Right hindlimb (tissue), 1 donor: Measurements from ENCODE around the gene MESD.
"Not testable (repeated sequence)": the region's sequence is repeated elsewhere in the genome, so short reads cannot be mapped to it uniquely, and the experiment has no call there.

Experiments used
- DNase-seq: peaks from one replicate; pipeline ENCODE4 v3.0.0-alpha.2; 2018

The MESD gene

DNA sequence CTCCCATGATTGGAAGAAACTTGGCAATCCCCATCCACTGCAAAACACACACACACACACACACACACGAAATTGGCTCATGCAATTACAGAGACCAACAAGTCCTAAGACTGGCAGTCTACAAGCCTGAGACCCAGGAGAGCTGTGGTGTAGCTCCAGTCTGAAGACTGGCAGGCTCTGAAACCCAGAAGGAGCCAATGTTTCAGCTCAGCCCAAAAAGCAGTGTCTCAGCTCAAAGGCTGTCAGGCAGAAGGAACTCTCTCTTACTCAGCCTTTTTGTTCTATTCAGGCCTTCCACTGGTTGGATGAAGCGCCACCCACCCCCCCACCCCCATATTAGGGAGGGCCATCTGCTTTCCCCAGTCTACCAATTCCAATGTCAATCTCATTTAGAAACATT, 32.1 kb downstream of the MESD start:
- no peak for DNase-seq

DNA sequence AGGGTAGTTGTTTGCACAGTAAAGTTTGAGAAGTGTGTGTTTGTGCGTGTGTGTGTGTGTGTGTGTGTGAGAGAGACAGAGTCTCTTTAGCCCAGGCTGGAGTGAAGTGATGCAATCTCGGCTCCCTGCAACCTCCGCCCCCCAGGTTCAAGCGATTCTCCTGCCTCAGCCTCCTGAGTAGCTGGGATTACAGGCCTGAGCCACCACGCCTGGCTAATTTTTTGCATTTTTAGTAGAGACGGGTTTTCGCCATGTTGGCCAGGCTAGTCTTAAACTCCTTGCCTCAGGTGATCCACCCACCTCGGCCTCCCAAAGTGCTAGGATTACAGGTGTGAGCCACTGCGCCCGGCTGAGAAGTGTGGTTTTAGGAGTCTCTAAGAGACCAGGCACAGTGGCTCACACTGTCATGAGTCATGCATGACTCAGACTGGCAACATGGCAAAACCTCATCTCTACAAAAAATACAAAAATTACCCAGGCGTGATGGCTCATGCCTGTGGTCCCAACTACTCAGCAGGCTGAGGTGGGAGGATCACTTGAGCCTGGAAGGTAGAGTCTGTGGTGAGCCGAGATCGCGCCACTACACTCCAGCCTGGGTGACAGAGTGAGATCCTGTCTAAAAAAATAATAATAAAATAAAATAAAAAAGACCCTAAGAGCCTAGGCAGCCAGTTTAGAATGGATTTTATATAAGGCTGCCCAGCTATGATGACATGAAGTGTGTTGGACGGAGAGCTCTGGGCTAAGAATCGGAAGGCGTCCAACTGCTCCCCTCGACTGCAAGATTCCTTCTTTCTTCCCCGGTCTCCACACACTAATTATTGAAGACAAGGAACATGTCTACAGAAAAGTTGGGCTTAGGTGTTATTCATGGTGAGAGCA, 33.8 kb downstream of the MESD start:
- not testable (repeated sequence) for DNase-seq

DNA sequence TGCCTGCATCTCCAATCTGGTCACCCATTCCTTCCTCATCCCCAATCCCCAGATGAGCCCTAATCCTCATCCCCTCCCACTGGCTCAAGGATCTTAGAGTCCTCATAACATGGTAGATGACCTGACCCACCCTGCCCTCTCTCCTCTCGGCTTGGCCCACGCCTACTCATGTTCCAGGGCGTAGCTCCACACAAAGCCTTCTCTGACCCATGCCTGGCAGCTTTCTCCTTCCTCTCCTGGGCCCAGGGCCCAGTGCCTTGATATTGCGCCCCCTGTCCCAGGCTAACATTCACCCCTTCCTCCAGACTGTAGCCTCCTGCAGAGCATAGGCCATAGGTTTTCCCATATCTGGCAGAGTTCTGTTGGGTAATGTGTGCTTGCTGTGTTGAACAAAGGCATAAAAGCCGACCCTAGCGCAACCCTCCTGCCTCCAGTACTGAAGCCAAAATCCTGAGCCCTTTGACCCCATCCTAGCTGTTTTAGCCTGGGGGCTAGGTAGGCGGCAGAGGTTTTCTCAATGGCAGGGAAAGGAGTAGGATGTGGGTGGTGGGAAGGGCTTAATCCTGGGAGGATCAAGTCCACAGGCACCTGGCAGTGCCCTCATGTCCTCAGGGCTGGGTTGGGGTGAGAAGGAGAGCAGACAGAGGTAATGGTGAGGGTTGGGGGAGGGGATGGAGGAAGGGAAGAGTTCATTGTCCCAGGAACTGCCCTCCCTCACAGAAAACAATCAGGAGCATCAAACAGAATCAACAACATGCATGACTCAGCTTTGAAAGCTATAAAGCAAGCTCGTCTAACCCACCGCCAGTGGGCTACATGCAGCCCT, 35.5 kb downstream of the MESD start:
- no peak for DNase-seq

DNA sequence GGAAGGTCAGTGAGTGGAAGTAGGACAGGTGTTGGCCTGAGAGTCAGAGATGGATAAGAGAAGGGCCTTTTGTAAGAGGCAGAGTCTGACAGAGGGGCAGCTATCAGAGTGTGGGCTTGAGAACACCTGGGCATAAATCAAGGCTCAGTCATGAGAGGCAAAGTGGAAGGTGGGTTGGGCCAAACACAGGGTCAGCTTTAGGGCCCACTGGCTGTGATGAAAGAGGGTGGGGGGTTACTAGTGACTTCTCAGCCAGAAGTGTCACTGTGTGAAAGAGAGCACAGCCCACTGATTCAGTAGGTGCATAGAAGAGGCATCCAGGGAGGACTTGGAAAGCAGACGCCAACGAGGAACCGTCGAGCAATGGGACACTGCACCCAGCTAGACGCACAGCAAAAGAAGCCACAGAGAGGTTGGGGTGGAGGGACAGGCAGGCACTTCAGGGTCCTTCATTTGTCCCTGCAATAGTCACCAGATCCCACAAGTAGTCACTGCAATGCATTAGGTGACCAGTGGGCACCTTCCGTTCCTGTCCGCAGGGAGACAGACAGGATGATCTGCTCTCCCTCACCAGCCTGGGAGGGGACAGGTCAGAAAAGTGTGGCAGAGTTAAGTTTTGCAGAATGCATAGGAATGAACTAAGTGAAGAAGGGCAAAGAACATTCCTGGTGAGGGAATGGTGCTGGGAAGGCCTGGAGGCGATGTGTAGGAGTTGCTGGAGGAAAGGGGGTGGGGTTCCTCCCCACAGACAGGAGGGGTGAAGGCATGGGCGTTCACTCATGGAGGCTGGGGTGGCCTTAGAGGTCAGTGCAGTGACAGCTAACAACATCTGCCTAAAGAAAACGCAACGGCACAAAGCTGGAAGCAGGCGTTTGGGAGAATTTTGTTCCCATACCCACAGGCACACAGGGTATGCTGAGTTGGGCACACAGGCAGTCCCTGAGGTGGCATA, 36.3 kb downstream of the MESD start:
- DNase-seq: no peak

DNA sequence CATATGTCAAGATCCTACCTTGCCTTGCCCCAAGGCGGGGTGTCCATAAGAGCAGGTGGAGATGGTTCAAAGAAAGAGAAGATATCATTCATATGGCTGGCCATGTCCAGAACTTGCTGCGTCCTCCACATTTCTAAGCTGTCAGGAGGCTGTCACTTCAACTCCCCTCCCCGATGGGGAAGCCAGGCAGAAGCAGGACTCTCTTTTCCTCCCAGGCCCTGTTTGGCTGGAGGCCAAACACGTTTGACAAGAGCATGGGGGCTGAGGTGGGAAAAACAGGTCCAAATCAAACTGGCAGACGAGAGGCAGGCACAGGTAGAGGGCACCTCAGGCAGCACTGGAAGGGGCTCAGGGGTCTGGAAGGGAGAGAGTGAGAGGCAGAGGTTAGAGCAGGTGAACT, 37.7 kb downstream of the MESD start:
- no peak for DNase-seq

DNA sequence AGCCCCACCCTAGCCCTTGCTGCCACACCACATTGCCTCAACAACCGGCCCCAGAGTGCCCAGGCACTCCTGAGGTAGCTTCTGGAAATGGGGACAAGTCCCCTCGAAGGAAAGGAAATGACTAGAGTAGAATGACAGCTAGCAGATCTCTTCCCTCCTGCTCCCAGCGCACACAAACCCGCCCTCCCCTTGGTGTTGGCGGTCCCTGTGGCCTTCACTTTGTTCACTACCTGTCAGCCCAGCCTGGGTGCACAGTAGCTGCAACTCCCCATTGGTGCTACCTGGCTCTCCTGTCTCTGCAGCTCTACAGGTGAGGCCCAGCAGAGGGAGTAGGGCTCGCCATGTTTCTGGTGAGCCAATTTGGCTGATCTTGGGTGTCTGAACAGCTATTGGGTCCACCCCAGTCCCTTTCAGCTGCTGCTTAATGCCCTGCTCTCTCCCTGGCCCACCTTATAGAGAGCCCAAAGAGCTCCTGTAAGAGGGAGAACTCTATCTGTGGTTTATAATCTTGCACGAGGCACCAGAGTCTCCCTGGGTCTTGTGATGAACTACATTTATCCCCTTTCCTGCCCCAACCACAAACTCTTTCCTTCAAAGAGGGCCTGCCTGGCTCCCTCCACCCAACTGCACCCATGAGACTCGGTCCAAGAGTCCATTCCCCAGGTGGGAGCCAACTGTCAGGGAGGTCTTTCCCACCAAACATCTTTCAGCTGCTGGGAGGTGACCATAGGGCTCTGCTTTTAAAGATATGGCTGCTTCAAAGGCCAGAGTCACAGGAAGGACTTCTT, 39.1 kb downstream of the MESD start:
- no peak for DNase-seq

DNA sequence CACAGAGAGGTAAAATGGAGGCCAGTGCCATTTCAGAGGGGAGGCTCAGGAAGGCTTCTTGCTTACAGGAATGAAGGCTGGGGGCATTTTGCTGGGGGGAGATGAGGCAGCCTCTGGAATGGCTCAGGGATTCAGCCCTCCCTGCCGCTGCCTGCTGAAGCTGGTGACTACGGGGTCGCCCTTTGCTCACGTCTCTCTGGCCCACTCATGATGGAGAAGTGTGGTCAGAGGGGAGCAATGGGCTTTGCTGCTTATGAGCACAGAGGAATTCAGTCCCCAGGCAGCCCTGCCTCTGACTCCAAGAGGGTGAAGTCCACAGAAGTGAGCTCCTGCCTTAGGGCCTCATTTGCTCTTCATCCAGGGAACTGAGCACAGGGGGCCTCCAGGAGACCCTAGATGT, 39.9 kb downstream of the MESD start:
- no peak for DNase-seq

DNA sequence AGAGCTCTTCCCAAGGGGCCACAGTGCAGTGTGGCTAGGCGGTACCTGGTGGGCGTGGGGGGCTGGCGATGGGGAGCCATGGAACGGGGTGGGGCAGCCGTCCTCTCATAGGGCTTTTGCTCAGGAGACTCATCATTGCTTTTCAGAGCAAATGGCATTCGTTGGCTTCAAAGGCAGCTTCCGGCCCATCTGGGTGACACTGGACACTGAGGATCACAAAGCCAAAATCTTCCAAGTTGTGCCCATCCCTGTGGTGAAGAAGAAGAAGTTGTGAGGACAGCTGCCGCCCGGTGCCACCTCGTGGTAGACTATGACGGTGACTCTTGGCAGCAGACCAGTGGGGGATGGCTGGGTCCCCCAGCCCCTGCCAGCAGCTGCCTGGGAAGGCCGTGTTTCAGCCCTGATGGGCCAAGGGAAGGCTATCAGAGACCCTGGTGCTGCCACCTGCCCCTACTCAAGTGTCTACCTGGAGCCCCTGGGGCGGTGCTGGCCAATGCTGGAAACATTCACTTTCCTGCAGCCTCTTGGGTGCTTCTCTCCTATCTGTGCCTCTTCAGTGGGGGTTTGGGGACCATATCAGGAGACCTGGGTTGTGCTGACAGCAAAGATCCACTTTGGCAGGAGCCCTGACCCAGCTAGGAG, 40.8 kb downstream of the MESD start:
- peak; percentile 22 for DNase-seq

DNA sequence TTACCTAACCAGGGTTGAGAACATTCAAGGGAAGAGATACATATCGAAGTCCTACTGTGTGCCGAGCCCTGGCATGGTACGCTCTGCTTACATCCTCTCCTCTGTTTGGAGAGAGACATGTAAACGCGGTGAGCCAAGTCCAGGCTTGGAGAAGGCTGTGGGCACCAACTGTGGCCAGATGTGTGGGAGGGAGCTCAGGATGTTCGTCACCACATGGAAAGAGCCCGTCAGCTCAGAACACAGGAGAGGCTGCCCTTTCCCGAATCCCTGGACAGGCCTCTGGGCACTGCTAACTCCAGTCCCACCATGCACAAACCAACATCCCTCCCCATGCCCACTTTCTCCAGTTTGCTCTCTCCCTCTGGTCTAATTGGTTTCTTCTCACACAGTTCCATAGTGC, 43.0 kb downstream of the MESD start:
- peak; percentile 5 for DNase-seq

DNA sequence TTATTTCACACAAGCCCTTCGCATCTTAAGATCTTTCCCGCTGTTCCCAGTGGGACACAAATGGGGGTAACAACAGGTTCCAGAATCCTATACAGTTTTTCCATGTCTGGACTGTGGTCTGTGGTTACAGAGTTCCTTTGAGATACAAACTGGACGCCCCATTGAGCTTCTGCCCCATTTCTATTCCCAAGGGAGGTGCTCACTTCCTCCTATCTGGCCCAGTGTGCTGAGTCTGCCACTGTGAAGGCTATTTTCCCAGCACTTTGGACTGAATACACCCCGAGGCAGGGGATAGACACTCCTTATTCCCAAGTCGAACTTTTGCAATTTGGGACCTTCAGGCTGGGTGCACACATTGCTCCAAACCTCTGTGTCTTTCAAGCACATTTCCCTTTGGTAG, 44.0 kb downstream of the MESD start:
- DNase-seq: peak; percentile 10

DNA sequence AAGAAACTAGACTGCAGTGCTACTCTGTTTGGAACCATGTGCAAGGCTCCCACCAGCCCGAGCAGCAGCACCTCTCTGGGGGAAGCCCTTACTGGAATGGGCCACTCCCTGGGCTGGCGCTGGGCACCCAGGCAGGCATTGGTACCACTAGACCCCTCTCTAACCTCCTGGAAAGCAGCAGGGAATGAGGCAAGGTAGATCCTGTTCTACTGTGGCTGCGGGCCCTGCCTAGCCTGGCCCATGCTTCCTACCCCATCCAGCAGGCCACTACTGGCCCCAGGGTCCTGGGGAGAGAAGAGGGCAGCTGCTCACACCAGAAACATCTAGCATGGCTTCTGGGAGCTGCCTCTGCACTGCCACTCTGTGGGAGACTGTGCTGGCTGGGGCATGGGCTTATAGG, 44.8 kb downstream of the MESD start:
- DNase-seq: no peak

DNA sequence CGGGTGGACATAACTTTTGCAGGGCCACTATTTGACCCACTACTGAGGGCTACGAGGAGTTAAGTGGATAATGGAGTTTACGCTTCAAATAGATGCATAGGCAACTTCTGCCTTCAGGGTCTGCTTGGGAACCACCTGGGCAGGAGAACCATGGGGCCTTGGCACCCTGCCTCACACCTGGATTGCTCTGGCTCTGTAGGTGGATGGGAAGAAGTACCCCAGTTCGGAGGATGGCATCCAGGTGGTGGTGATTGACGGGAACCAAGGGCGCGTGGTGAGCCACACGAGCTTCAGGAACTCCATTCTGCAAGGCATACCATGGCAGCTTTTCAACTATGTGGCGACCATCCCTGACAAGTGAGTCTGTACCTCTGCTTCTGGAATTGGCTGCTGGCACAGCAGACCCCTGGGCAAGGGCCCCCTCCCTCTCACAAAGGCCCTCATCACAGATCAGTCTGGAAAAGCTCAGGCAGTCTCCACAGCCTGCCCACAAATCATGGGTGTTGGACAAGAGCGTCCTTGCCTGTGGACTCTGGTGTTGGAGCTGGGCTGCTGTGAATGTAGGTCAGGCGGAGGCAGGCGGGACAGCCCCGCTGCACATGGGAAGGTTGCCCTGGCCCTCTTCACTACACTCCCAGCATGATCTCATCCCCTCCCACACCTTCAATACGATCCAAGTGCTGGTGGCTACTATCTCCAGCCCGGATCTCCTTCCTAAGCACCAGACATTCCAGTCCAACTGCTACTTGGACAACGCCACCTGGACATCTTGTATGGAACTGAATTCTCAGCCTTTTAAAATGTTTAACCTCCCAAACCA, 46.7 kb downstream of the MESD start:
- peak; percentile 51 for DNase-seq

DNA sequence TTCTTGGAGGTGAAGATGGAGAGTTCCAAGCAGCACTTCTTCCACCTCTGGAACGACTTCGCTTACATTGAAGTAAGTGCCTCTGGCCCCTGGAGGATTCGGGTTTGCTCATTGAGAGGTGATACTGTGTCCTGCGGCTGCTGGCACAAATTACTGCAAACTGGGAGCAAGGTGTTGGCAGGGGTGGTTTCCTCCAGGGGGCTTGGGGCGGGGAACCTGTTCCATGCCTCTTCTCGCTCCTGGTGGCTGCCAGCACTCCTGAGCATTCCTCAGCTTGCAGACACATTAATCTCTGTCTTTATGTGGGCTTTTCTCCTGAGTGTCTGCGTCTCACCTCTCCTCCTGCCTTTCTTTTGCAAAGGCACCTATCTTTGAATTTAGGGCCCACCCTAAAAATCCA, 47.4 kb downstream of the MESD start:
- DNase-seq: no peak

DNA sequence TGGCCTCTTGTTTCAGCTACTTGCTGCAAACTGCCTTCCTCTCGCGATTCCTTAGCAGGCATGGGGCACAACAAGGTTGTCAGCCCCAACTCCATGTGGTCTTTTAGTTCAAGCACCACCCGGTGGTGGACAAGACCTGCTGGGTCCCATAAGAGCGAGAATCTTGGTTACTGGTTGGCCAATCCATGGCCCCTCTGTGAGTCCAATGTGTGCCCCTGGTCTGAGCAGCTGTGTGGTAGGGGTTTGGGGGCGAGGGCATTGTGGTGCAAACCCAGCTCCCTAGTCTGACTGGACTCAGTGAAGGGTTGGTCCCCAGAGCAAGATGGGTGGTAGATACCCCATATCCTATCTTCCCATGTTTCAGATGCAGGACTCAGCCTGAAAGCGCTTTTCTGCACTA, 48.8 kb downstream of the MESD start:
- no peak for DNase-seq

DNA sequence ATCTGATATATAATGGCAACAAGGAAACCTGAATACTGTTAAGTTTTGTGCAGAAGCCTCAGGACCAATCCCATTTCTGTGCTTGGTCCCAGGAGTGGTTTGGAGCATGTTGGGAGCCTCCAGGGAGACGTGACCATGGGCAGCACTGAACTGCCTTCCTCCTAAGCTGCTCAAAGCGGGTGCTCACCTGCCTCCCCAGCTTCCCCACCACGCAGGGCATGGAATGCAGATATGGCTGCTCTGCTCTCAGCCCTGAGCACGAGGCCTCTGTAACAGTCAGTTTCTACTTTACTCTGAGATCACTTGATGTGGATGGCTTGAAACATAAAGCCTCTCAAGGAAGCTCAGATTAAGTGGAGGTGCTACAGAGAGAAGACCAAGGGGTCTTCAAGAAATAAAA, 49.3 kb downstream of the MESD start:
- no peak for DNase-seq

DNA sequence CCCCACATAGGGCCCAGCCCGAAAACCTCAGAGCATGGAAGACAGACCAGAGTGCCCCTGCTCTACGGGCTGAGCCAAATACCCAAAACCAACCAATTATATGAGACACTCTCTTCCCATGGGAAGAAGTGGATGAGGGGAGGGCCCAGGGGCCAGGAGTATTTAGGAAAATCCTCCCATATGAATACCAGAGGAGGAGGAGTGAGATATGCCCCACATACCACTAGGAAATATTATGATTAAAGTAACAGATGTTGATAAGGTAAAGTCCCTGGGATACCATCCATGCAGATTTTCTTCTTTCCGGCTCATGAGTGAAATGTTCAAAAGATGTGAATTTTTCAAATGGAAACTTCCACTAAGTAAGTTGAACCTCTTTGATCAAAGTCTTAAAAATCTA, 50.4 kb downstream of the MESD start:
- no peak for DNase-seq

DNA sequence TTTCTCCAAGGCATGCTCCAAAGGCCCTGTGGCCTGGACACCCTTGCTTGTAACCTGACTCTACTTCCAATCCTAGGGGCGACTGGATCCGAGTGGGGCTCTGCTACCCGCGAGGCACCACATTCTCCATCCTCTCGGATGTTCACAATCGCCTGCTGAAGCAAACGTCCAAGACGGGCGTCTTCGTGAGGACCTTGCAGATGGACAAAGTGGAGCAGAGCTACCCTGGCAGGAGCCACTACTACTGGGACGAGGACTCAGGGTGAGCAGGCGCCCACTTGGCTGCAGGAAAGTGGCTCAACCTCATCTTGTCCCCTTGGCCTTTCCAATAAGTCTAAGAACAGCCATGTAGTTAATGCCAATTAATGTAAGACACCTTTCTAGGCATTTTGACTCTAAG, 51.9 kb downstream of the MESD start:
- no peak for DNase-seq

DNA sequence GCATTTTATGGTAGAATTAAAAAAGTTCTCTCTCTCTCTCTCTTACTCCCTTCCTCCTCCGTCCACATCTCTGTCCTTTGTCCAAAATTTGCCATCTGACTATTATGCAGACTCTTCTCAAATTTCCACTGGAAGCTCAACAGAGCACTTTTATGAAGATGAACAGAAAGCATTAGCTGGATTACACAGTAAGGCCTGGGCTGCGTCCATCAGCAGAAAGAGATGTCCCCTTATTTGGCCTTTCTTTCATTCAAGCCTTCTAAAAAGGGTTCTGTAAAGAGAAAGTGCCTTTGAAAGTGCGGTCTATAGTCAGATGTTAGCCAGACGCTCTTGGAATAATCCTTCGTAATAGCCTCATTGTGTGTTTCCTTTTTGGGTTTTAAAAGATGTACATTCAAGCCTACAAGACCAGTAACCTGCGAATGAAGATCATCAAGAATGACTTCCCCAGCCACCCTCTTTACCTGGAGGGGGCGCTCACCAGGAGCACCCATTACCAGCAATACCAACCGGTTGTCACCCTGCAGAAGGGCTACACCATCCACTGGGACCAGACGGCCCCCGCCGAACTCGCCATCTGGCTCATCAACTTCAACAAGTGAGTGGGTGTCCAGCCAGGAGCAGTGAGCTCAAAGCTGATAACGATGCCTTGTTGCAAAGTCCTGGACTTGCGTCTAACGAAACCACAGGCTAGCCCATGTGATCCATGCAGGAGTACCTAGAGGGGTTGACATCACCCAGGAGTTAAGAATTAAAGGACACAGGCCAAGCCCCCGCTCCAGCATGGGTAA, 53.1 kb downstream of the MESD start:
- DNase-seq: no peak

DNA sequence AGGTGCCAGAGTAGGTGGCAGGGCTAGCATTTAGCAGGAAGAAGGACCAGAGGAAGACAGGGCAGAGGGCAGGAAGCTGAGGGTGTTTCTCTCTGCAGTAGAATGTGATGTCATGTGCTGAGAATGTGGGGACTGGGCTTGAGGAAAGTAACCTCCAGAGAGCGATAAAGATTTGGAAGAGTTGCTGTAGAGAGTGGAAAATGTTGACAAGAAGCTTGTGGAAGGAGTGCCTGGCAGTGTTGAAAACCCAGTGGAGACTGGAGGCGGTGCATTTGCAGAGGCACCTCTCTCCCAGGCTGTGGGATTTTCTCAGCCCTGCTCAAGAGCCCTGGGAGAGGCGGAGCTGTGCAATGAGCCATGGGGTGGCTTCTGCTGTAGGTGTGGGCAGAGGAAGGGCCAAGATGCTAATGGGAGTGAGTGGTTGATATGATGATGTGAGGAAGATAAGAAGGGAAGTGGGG, 54.8 kb downstream of the MESD start:
- DNase-seq: no peak

DNA sequence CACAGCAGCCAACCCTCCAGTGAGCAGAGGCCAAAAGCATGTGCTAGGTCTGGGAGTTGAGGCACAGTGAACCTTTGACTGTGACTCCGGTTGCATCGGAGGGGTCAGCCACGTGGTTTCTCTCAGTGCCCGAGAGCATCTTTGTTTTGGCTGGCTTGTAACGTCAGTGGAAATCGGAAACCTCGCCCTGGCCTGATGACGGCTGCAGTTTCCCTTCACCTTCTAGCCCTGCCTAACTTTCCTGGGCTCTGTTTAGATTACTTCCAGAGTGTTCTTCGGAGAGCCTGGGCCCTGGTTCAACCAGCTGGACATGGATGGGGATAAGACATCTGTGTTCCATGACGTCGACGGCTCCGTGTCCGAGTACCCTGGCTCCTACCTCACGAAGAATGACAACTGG, 56.6 kb downstream of the MESD start:
- peak; percentile 66 for DNase-seq
